Measurements from ENCODE around the gene NCAPG. TPM values are rescaled to one million over a fixed set of nuclear protein-coding genes. Genes with fewer than 3 reads are reported as not detected.

NCAPG gene
- total RNA-seq, 1 donor from 2014 or later = 211 TPM

- Histone ChIP-seq H3K4me1 (peaks cover 25% of the 10 kb centered on the region), H3K27me3 (no peaks in the 10 kb centered on the region), H3K79me2 (ENCODE audit: low read depth) (peaks cover 96% of the 10 kb centered on the region), H4K20me1 (ENCODE audit: low read depth) (peaks cover 70% of the 10 kb centered on the region), H3K9ac (no peak overlapping the region), H3K36me3 (peaks cover 31% of the 10 kb centered on the region), H3K4me2 (no peak overlapping the region), H3K4me3 (no peak overlapping the region), H3F3A (ENCODE audit: low read depth) (peaks cover 5% of the 10 kb centered on the region), H2AFZ (replicated peaks) (no peak overlapping the region), H3K9me3 (ENCODE audit: low read depth) (no peaks in the 10 kb centered on the region), H3K27ac (no peak overlapping the region)
- H3K27ac Mint-ChIP-seq = no peak overlapping the region
- no peaks in the 10 kb centered on the region for H3K27me3 Mint-ChIP-seq (ENCODE audit: insufficient read depth, low read depth)
- DNase-seq (ENCODE audit: low spot score) = no peak
- no peaks in the 10 kb centered on the region for H3K9me3 Mint-ChIP-seq
- H3K36me3 Mint-ChIP-seq = peaks cover 24% of the 10 kb centered on the region
- no peak for TF ChIP-seq EZH2phosphoT487 (IDR thresholded peaks at IDR 0.05)
- no peak for TF ChIP-seq CTCF (IDR thresholded peaks at IDR 0.05)
- TF ChIP-seq EZH2 (IDR thresholded peaks at IDR 0.05) = no peak
- H3K4me1 Mint-ChIP-seq = peaks cover 26% of the 10 kb centered on the region
- no peak overlapping the region for H3K4me3 Mint-ChIP-seq
These were observed 5.1 kb upstream of the NCAPG start for GRCh38 chr4:17805580-17806155.

GRCh38 chr4:17807446-17807845 is 3.3 kb upstream of the NCAPG start:
- Mint-ChIP-seq H3K27me3 (ENCODE audit: insufficient read depth, low read depth) (no peaks in the 10 kb centered on the region), H3K4me1 (peaks cover 30% of the 10 kb centered on the region), H3K4me3 (peak overlapping the region; percentile 95), H3K36me3 (peaks cover 19% of the 10 kb centered on the region), H3K27ac (no peak overlapping the region), H3K9me3 (no peaks in the 10 kb centered on the region)
- DNase-seq (ENCODE audit: low spot score) = no peak
- Histone ChIP-seq H4K20me1 (ENCODE audit: low read depth) (peaks cover 72% of the 10 kb centered on the region), H3K27me3 (no peaks in the 10 kb centered on the region), H3K27ac (no peak overlapping the region), H3K9me3 (ENCODE audit: low read depth) (no peaks in the 10 kb centered on the region), H3F3A (ENCODE audit: low read depth) (no peaks in the 10 kb centered on the region), H3K4me2 (peak overlapping the region; percentile 97), H3K9ac (peak overlapping the region; percentile 0), H3K4me3 (peak overlapping the region; percentile 98), H3K4me1 (peaks cover 25% of the 10 kb centered on the region), H3K79me2 (ENCODE audit: low read depth) (peaks cover 100% of the 10 kb centered on the region), H3K36me3 (peaks cover 30% of the 10 kb centered on the region), H2AFZ (replicated peaks) (no peak overlapping the region)
- TF ChIP-seq CTCF (IDR thresholded peaks at IDR 0.05) (no peak), EZH2phosphoT487 (IDR thresholded peaks at IDR 0.05) (no peak), EZH2 (IDR thresholded peaks at IDR 0.05) (no peak)

- H2AFZ ChIP-seq (replicated peaks) = no peak overlapping the region
- H4K20me1 ChIP-seq (ENCODE audit: low read depth) = peaks cover 77% of the 10 kb centered on the region
- H3K4me2 ChIP-seq = peak overlapping the region; percentile 97
- peak overlapping the region; percentile 98 for H3K4me3 ChIP-seq
- no peaks in the 10 kb centered on the region for H3F3A ChIP-seq (ENCODE audit: low read depth)
- no peak for DNase-seq (ENCODE audit: low spot score)
- peaks cover 42% of the 10 kb centered on the region for H3K4me1 Mint-ChIP-seq
- H3K27me3 Mint-ChIP-seq (ENCODE audit: insufficient read depth, low read depth) = no peaks in the 10 kb centered on the region
- H3K27me3 ChIP-seq = no peaks in the 10 kb centered on the region
- peaks cover 22% of the 10 kb centered on the region for H3K36me3 ChIP-seq
- peaks cover 40% of the 10 kb centered on the region for H3K4me1 ChIP-seq
- no peak overlapping the region for H3K27ac ChIP-seq
- no peaks in the 10 kb centered on the region for H3K9me3 Mint-ChIP-seq
- H3K9ac ChIP-seq = peak overlapping the region; percentile 97
- peak overlapping the region; percentile 15 for H3K27ac Mint-ChIP-seq
- H3K4me3 Mint-ChIP-seq = peak overlapping the region; percentile 95
- TF ChIP-seq EZH2 (IDR thresholded peaks at IDR 0.05) = no peak
- TF ChIP-seq CTCF (IDR thresholded peaks at IDR 0.05) = no peak
- TF ChIP-seq EZH2phosphoT487 (IDR thresholded peaks at IDR 0.05) = no peak
- H3K36me3 Mint-ChIP-seq = peaks cover 10% of the 10 kb centered on the region
- H3K79me2 ChIP-seq (ENCODE audit: low read depth) = peaks cover 100% of the 10 kb centered on the region
- H3K9me3 ChIP-seq (ENCODE audit: low read depth) = no peaks in the 10 kb centered on the region
These were observed 1.1 kb upstream of the NCAPG start for GRCh38 chr4:17809667-17810066.

All from neural progenitor cell (in vitro differentiated cells).